Measurements from ENCODE around the gene SCYGR3. TPM values are rescaled to one million over a fixed set of nuclear protein-coding genes. Genes with fewer than 3 reads are reported as not detected.

The SCYGR3 gene
- total and polyA plus RNA-seq, 2 donors (not counting 1 experiment from before 2014, with no cell fraction given) = not detected

GRCh38 chr2:227578642-227579041 is 36.0 kb downstream of the SCYGR3 start:
- H3K27ac Mint-ChIP-seq = no peak overlapping the region
- no peak for ATAC-seq (ENCODE audit: low read depth)
- Histone ChIP-seq H3K79me2 (ENCODE audit: control insufficient read depth, insufficient read depth, low read length) (no peaks in the 10 kb centered on the region), H3K27ac (ENCODE audit: low read length in 2 of 2) (no peak overlapping the region), H3K4me3 (ENCODE audit: control extremely low read depth in 1 of 5, extremely low read depth in 1 of 5, insufficient read depth in 1 of 5, low read depth in 2 of 5, low read length in 4 of 5) (no peak overlapping the region), H3K4me2 (replicated peaks; ENCODE audit: low read depth, low read length, poor library complexity, severe bottlenecking) (no peak overlapping the region), H4K20me1 (ENCODE audit: control insufficient read depth, insufficient read depth, low read length, poor library complexity, severe bottlenecking) (no peaks in the 10 kb centered on the region), H3K27me3 (replicated peaks in 1 of 4; ENCODE audit: control extremely low read depth in 1 of 4, control insufficient read depth in 3 of 4, insufficient read depth in 4 of 4, low read length in 3 of 4) (peaks cover 0 to 8% (median 1%) of the 10 kb centered on the region in 4 experiments), H3K9ac (ENCODE audit: low read length) (no peak overlapping the region), H3K36me3 (replicated peaks in 1 of 2; ENCODE audit: control extremely low read depth in 1 of 2, control insufficient read depth in 1 of 2, extremely low read depth in 1 of 2, insufficient read depth in 2 of 2, low read length in 1 of 2) (no peaks in the 10 kb centered on the region), H3K4me1 (ENCODE audit: control insufficient read depth in 2 of 2, insufficient read depth in 2 of 2, low read length in 2 of 2) (no peaks in the 10 kb centered on the region), H2AFZ (ENCODE audit: insufficient read depth, low read depth, low read length, poor library complexity, severe bottlenecking) (no peak overlapping the region), H3K9me3 (ENCODE audit: control extremely low read depth in 1 of 3, control insufficient read depth in 2 of 3, insufficient read depth in 1 of 3, low read length in 2 of 3) (peaks cover 2 to 15% (median 11%) of the 10 kb centered on the region in 3 donors)
- CTCF ChIA-PET = no interaction called here
- no peak overlapping the region for H3K4me3 Mint-ChIP-seq
- intact Hi-C loops (cut with micrococcal nuclease) = no loop called here
- WGBS (ENCODE audit: insufficient coverage) = 71% methylated on average over 1 of the region's 2 CpGs
- no peak for DNase-seq
- H3K27me3 Mint-ChIP-seq = peaks cover 26% of the 10 kb centered on the region
- TF ChIP-seq EZH2 (IDR thresholded peaks at IDR 0.05; ENCODE audit: borderline replicate concordance, insufficient read depth, low read depth, low read length, poor library complexity, severe bottlenecking) (no peak), CTCF (IDR thresholded peaks at IDR 0.05) (no peak)
- POLR2A ChIA-PET = no interaction called here
- peaks cover 8% of the 10 kb centered on the region for H3K9me3 Mint-ChIP-seq (ENCODE audit: insufficient read depth)
- no peaks in the 10 kb centered on the region for H3K4me1 Mint-ChIP-seq

GRCh38 chr2:227577555-227577954 is 37.1 kb downstream of the SCYGR3 start:
- no peaks in the 10 kb centered on the region for H3K36me3 ChIP-seq (replicated peaks in 1 of 2; ENCODE audit: control extremely low read depth in 1 of 2, control insufficient read depth in 1 of 2, extremely low read depth in 1 of 2, insufficient read depth in 2 of 2, low read length in 1 of 2)
- no peak for DNase-seq
- no peak overlapping the region for H3K9ac ChIP-seq (ENCODE audit: low read length)
- no peak overlapping the region for H3K4me2 ChIP-seq (replicated peaks; ENCODE audit: low read depth, low read length, poor library complexity, severe bottlenecking)
- POLR2A ChIA-PET = no interaction called here
- ATAC-seq (ENCODE audit: low read depth) = no peak
- peaks cover 2 to 7% (median 3%) of the 10 kb centered on the region in 3 donors for H3K9me3 ChIP-seq (ENCODE audit: control extremely low read depth in 1 of 3, control insufficient read depth in 2 of 3, insufficient read depth in 1 of 3, low read length in 2 of 3)
- Mint-ChIP-seq H3K4me3 (no peak overlapping the region), H3K27ac (no peak overlapping the region), H3K27me3 (peaks cover 26% of the 10 kb centered on the region), H3K4me1 (no peaks in the 10 kb centered on the region), H3K9me3 (ENCODE audit: insufficient read depth) (peaks cover 7% of the 10 kb centered on the region)
- CTCF ChIA-PET = no interaction called here
- H2AFZ ChIP-seq (ENCODE audit: insufficient read depth, low read depth, low read length, poor library complexity, severe bottlenecking) = no peak overlapping the region
- H3K27me3 ChIP-seq (replicated peaks in 1 of 4; ENCODE audit: control extremely low read depth in 1 of 4, control insufficient read depth in 3 of 4, insufficient read depth in 4 of 4, low read length in 3 of 4) = peaks cover 0 to 4% (median 1%) of the 10 kb centered on the region in 4 experiments
- intact Hi-C loops (cut with micrococcal nuclease) = no loop called here
- no peak overlapping the region for H3K4me3 ChIP-seq (ENCODE audit: control extremely low read depth in 1 of 5, extremely low read depth in 1 of 5, insufficient read depth in 1 of 5, low read depth in 2 of 5, low read length in 4 of 5)
- no peaks in the 10 kb centered on the region for H4K20me1 ChIP-seq (ENCODE audit: control insufficient read depth, insufficient read depth, low read length, poor library complexity, severe bottlenecking)
- no peak for TF ChIP-seq EZH2 (IDR thresholded peaks at IDR 0.05; ENCODE audit: borderline replicate concordance, insufficient read depth, low read depth, low read length, poor library complexity, severe bottlenecking)
- TF ChIP-seq CTCF (IDR thresholded peaks at IDR 0.05) = no peak
- H3K4me1 ChIP-seq (ENCODE audit: control insufficient read depth in 2 of 2, insufficient read depth in 2 of 2, low read length in 2 of 2) = no peaks in the 10 kb centered on the region
- H3K79me2 ChIP-seq (ENCODE audit: control insufficient read depth, insufficient read depth, low read length) = no peaks in the 10 kb centered on the region
- WGBS (ENCODE audit: insufficient coverage) = no CpG with 5 or more reads among the region's 2 CpGs
- no peak overlapping the region for H3K27ac ChIP-seq (ENCODE audit: low read length in 2 of 2)

Measured in B cell (primary cell).